ENCODE measurements around the gene CMTM3. TPM values are rescaled to one million over a fixed set of nuclear protein-coding genes. Genes with fewer than 3 reads are reported as not detected.

CMTM3 gene
- total RNA-seq, 1 experiment from 2014 or later: 12.8 TPM

- no TSS peak for BruUV-seq (replicated peaks)
- ATAC-seq (no peak), DNase-seq (ENCODE audit: low read depth, low spot score) (no peak)
- H3K79me2 ChIP-seq (ENCODE audit: insufficient read depth, low read length): no peaks in the 10 kb centered on the region
- RAD21 ChIA-PET (ENCODE audit: low non-redundant PET in 1 of 2, low total read pairs in 2 of 2, uncharacterized antibody in 2 of 2, unreplicated experiment in 2 of 2): interaction anchor here in 1 of 2 experiments (1.5 kb wide), 1 partner anchor 46 kb away, joined by 3 read pairs; no protein-coding TSS in a partner anchor
- CTCF ChIA-PET: interaction anchor here (1.2 to 3.0 kb wide), 7 partner anchors 27 to 306 kb away, joined by 3 to 8 read pairs (median 5); no protein-coding TSS in a partner anchor
- H3K4me3 ChIP-seq (replicated peaks in 1 of 2; ENCODE audit: low read depth in 1 of 2, low read length in 2 of 2): no peak overlapping the region
- peaks cover 0 to 4% of the 10 kb centered on the region in 2 experiments; a peak in 1 of 4 replicates for H3K36me3 ChIP-seq (ENCODE audit: control insufficient read depth in 1 of 2, insufficient read depth in 2 of 2, low read length in 2 of 2)
- no peaks in the 10 kb centered on the region for H3K4me1 ChIP-seq (ENCODE audit: control insufficient read depth in 1 of 2, insufficient read depth in 2 of 2, low read length in 2 of 2)
- POLR2A ChIA-PET: interaction anchor here (0.8 kb wide), 1 partner anchor 8 kb away, joined by 3 read pairs; no protein-coding TSS in a partner anchor
- intact Hi-C loops (cut with micrococcal nuclease): loop anchor here (5.0 kb wide), 1 partner anchor 310 kb away; no protein-coding TSS in a partner anchor
- no peaks in the 10 kb centered on the region for H3K9me3 ChIP-seq (ENCODE audit: control insufficient read depth in 1 of 2, insufficient read depth in 1 of 2, low read depth in 1 of 2, low read length in 2 of 2)
- no peak overlapping the region for H3K4me2 ChIP-seq (ENCODE audit: low read length)
- no peaks in the 10 kb centered on the region for H3K27me3 ChIP-seq (ENCODE audit: insufficient read depth, low read length)
- no peaks in the 10 kb centered on the region for H3K9me2 ChIP-seq (ENCODE audit: insufficient read depth)
- no peaks in the 10 kb centered on the region for H4K20me1 ChIP-seq (ENCODE audit: insufficient read depth)
- H3K27ac ChIP-seq (ENCODE audit: low read depth, low read length): no peak overlapping the region
- H3K9ac ChIP-seq (ENCODE audit: low read length): no peak overlapping the region
- no peak for TF ChIP-seq EZH2 (IDR thresholded peaks at IDR 0.05)
- peak in 2 of 3 experiments; percentile 30; a peak in 2 of 6 replicates for TF ChIP-seq CTCF (IDR thresholded peaks at IDR 0.05 in 2 of 3, conservative IDR thresholded peaks at IDR 0.05 in 1 of 3; ENCODE audit: borderline replicate concordance in 1 of 3, insufficient read depth in 1 of 3, low read depth in 2 of 3, low read length in 2 of 3)
- TF ChIP-seq, protein P1, sequence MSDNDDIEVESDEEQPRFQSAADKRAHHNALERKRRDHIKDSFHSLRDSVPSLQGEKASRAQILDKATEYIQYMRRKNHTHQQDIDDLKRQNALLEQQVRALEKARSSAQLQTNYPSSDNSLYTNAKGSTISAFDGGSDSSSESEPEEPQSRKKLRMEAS (IDR thresholded peaks at IDR 0.05): no peak
- no peak for TF ChIP-seq SIN3A (IDR thresholded peaks at IDR 0.05; ENCODE audit: low read depth)
- no peak for TF ChIP-seq CEBPB (IDR thresholded peaks at IDR 0.05; ENCODE audit: low read depth)
- peak; percentile 54 for TF ChIP-seq RAD21 (IDR thresholded peaks at IDR 0.05; ENCODE audit: low read depth)
- TF ChIP-seq JUND (IDR thresholded peaks at IDR 0.05): no peak
- no peak overlapping the region for H2AFZ ChIP-seq (ENCODE audit: low read depth, low read length, poor library complexity, severe bottlenecking)
Measured at GRCh38 chr16:66562409-66562808, 42.1 kb upstream of the CMTM3 start.

DNA sequence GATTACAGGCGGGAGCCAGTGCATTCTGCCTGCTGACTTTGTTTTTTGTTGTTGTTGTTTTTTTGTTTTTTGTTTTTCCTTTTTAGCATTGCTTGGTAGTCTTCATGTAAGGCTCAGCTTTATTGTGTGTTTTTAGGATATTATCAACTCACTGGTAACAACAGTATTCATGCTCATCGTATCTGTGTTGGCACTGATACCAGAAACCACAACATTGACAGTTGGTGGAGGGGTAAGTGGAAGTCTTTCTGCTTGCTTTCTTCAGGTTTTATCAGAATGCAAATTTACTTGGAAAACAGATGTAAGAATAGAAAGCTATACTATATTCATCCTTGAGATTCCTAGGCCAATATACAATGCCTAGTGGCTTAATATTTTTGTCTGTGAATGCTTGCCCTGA is 41.5 kb upstream of the CMTM3 start:
- ChIA-PET RAD21 (ENCODE audit: low non-redundant PET in 1 of 2, low total read pairs in 2 of 2, uncharacterized antibody in 2 of 2, unreplicated experiment in 2 of 2) (no interaction called here), CTCF (interaction anchor here (0.8 to 3.0 kb wide), 8 partner anchors 26 to 305 kb away, joined by 3 to 8 read pairs (median 5); no protein-coding TSS in a partner anchor), POLR2A (no interaction called here)
- ATAC-seq (no peak), DNase-seq (ENCODE audit: low read depth, low spot score) (no peak)
- no peaks in the 10 kb centered on the region for H3K9me3 ChIP-seq (ENCODE audit: control insufficient read depth in 1 of 2, insufficient read depth in 1 of 2, low read depth in 1 of 2, low read length in 2 of 2)
- H3K9ac ChIP-seq (ENCODE audit: low read length): no peak overlapping the region
- no peak overlapping the region for H2AFZ ChIP-seq (ENCODE audit: low read depth, low read length, poor library complexity, severe bottlenecking)
- no peak overlapping the region for H3K4me3 ChIP-seq (replicated peaks in 1 of 2; ENCODE audit: low read depth in 1 of 2, low read length in 2 of 2)
- intact Hi-C loops (cut with micrococcal nuclease): loop anchor here (5.0 kb wide), 1 partner anchor 309 kb away; no protein-coding TSS in a partner anchor
- H4K20me1 ChIP-seq (ENCODE audit: insufficient read depth): peaks cover 3% of the 10 kb centered on the region; the same call in 1 of the 2 replicates
- BruUV-seq (replicated peaks): no TSS peak
- H3K27ac ChIP-seq (ENCODE audit: low read depth, low read length): no peak overlapping the region
- no peaks in the 10 kb centered on the region for H3K27me3 ChIP-seq (ENCODE audit: insufficient read depth, low read length)
- no peaks in the 10 kb centered on the region for H3K4me1 ChIP-seq (ENCODE audit: control insufficient read depth in 1 of 2, insufficient read depth in 2 of 2, low read length in 2 of 2)
- H3K4me2 ChIP-seq (ENCODE audit: low read length): no peak overlapping the region
- no peaks in the 10 kb centered on the region for H3K79me2 ChIP-seq (ENCODE audit: insufficient read depth, low read length)
- H3K36me3 ChIP-seq (ENCODE audit: control insufficient read depth in 1 of 2, insufficient read depth in 2 of 2, low read length in 2 of 2): peaks cover 0 to 4% of the 10 kb centered on the region in 2 experiments; a peak in 1 of 4 replicates
- no peaks in the 10 kb centered on the region for H3K9me2 ChIP-seq (ENCODE audit: insufficient read depth)
- TF ChIP-seq ZFX (IDR thresholded peaks at IDR 0.05) (no peak), ZBTB33 (IDR thresholded peaks at IDR 0.05; ENCODE audit: extremely low read depth, insufficient replicate concordance, low read length) (no peak), ELF1 (IDR thresholded peaks at IDR 0.05; ENCODE audit: borderline replicate concordance, low read depth) (no peak), SP1 (IDR thresholded peaks at IDR 0.05; ENCODE audit: low read depth) (no peak), POLR2AphosphoS5 (IDR thresholded peaks at IDR 0.05; ENCODE audit: low read depth, low read length) (no peak)
- TF ChIP-seq, protein P2, sequence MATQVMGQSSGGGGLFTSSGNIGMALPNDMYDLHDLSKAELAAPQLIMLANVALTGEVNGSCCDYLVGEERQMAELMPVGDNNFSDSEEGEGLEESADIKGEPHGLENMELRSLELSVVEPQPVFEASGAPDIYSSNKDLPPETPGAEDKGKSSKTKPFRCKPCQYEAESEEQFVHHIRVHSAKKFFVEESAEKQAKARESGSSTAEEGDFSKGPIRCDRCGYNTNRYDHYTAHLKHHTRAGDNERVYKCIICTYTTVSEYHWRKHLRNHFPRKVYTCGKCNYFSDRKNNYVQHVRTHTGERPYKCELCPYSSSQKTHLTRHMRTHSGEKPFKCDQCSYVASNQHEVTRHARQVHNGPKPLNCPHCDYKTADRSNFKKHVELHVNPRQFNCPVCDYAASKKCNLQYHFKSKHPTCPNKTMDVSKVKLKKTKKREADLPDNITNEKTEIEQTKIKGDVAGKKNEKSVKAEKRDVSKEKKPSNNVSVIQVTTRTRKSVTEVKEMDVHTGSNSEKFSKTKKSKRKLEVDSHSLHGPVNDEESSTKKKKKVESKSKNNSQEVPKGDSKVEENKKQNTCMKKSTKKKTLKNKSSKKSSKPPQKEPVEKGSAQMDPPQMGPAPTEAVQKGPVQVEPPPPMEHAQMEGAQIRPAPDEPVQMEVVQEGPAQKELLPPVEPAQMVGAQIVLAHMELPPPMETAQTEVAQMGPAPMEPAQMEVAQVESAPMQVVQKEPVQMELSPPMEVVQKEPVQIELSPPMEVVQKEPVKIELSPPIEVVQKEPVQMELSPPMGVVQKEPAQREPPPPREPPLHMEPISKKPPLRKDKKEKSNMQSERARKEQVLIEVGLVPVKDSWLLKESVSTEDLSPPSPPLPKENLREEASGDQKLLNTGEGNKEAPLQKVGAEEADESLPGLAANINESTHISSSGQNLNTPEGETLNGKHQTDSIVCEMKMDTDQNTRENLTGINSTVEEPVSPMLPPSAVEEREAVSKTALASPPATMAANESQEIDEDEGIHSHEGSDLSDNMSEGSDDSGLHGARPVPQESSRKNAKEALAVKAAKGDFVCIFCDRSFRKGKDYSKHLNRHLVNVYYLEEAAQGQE (IDR thresholded peaks at IDR 0.05; ENCODE audit: low read depth): no peak

Measured in HCT116 (cell line).